Stomach (tissue), 9 donors: Measurements from ENCODE around the gene PSMB4. TPM values are rescaled to one million over a fixed set of nuclear protein-coding genes. Genes with fewer than 3 reads are reported as not detected.
"Not testable (repeated sequence)": the region's sequence is repeated elsewhere in the genome, so short reads cannot be mapped to it uniquely, and the experiment has no call there.

Source experiments
- DNase-seq, 2 donors: peaks; one replicate each; pipeline versions ENCODE4 v3.0.0 to v3.0.0-alpha.2; 2013 to 2019
- H3K27ac ChIP-seq, 5 donors: fragments of 200-600 bp in 4 of 5; sonication (generic) in 4 of 5; one replicate each; pipeline ENCODE4 v1.5.1; 2013 to 2019; ENCODE audit warnings: mild to moderate bottlenecking in 1 of 5, moderate library complexity in 1 of 5
- H3K27me3 ChIP-seq, 3 donors: fragments of 200-600 bp; sonication (generic); one replicate each; pipeline ENCODE4 v1.5.1; 2017 to 2019; ENCODE audit warnings: mixed run types in 1 of 3
- H3K36me3 ChIP-seq, 4 donors: fragments of 200-600 bp; sonication (generic); 1 replicate in 3 of 4; 2 replicates in 1 of 4; pipeline ENCODE4 v1.5.1; 2016 to 2019
- H3K4me1 ChIP-seq, 4 donors: fragments of 200-600 bp; sonication (generic); one replicate each; pipeline ENCODE4 v1.5.1; 2016 to 2019
- H3K4me3 ChIP-seq, 4 donors: fragments of 200-600 bp; sonication (generic) in 3 of 4; one replicate each; pipeline ENCODE4 v1.5.1; 2016 to 2019; ENCODE audit warnings: mild to moderate bottlenecking in 1 of 4
- H3K9me3 ChIP-seq, 4 donors: fragments of 200-600 bp; sonication (generic); one replicate each; pipeline ENCODE4 v1.5.1; 2016 to 2019
- CTCF ChIP-seq, 7 experiments: fragments of 450-650 bp in 4 of 7; fragments of 200-600 bp in 3 of 7; sonication (generic) in 3 of 7; IDR thresholded peaks; one replicate each; pipeline ENCODE4 v1.5.1; 2016 to 2019; ENCODE audit warnings: antibody characterized with exemption in 7 of 7, control low read depth in 2 of 7, mild to moderate bottlenecking in 1 of 7
- EP300 ChIP-seq: sonication (generic); formaldehyde crosslinking; IDR thresholded peaks from one replicate; pipeline ENCODE4 v1.6.1; 2017; ENCODE audit warnings: antibody characterized with exemption
- POLR2A ChIP-seq, 4 donors: fragments of 450-650 bp; IDR thresholded peaks; one replicate each; pipeline ENCODE4 v1.6.1; 2016; ENCODE audit warnings: antibody characterized with exemption in 4 of 4, control low read depth in 2 of 4, mild to moderate bottlenecking in 1 of 4, moderate library complexity in 1 of 4
- POLR2AphosphoS5 ChIP-seq, 3 donors: sonication (generic); formaldehyde crosslinking; IDR thresholded peaks; one replicate each; pipeline ENCODE4 v1.6.1; 2016; ENCODE audit warnings: antibody characterized with exemption in 3 of 3
- WGBS, 5 donors: extraction: QIAGEN DNeasy Blood & Tissue Kit in 3 of 5; methylation state at CpG; one replicate each; pipeline versions ENCODE4 v1.1.5 to v1.1.7; 2013 to 2018; 5-methylcytosine and 5-hydroxymethylcytosine counted together
- intact Hi-C: fragments of 100-400 bp; cut with DNase I; formaldehyde crosslinking; loops from one replicate; pipeline ENCODE4 v1.15.1; 2023; ENCODE audit warnings: low total_unique reads
- polyA plus RNA-seq, 3 donors: library from polyadenylated mRNA; stranded (reverse); fragments of 200-250 nt; gene quantifications; one replicate each; pipeline ENCODE4 v1.2.3, GENCODE V29; 2013
- total RNA-seq, 5 donors: library from RNA; depleted of rRNA; stranded (reverse); fragments of >200 nt; gene quantifications; one replicate each; pipeline versions ENCODE4 v1.1.0 to v1.2.3, GENCODE V29; 2014 to 2016
- donor health status: healthy with polysubstance abuse.
- donor health status: Bipolar disorder and iron deficiency.
- donor health status: healthy.

Gene PSMB4
- total and polyA plus RNA-seq, 8 donors: 111 to 358 (median 247) TPM

- DNase-seq: no peak
- 59 to 81% (median 73%) methylated on average over 13 to 14 of the region's 14 CpGs for WGBS, 5 donors
- no peaks in the 10 kb centered on the region for H3K9me3 ChIP-seq
- H3K27me3 ChIP-seq: no peaks in the 10 kb centered on the region
- intact Hi-C loops: no loop called here
- TF ChIP-seq POLR2AphosphoS5 (IDR thresholded peaks at IDR 0.05) (no peak), POLR2A (IDR thresholded peaks at IDR 0.05) (no peak), EP300 (no peak), CTCF (IDR thresholded peaks at IDR 0.05) (no peak)
- peaks cover 42 to 59% (median 57%) of the 10 kb centered on the region in 4 donors for H3K4me1 ChIP-seq
- H3K36me3 ChIP-seq: peaks cover 0 to 14% (median 9%) of the 10 kb centered on the region in 4 donors
- peak overlapping the region in 3 of 5 donors; percentile 89 to 92 (median 89) for H3K27ac ChIP-seq
- H3K4me3 ChIP-seq: no peak overlapping the region
These were observed 26.2 kb upstream of the PSMB4 start for GRCh38 chr1:151373196-151373595.

GRCh38 chr1:151377150-151377884 lies 22.1 kb upstream of the PSMB4 start:
- H3K27me3 ChIP-seq: no peaks in the 10 kb centered on the region
- intact Hi-C loops: no loop called here
- H3K4me1 ChIP-seq: peaks cover 7 to 18% (median 17%) of the 10 kb centered on the region in 4 donors
- H3K9me3 ChIP-seq: no peaks in the 10 kb centered on the region
- no peak for TF ChIP-seq EP300
- no peak for TF ChIP-seq CTCF (IDR thresholded peaks at IDR 0.05)
- no peak for TF ChIP-seq POLR2AphosphoS5 (IDR thresholded peaks at IDR 0.05)
- TF ChIP-seq POLR2A (IDR thresholded peaks at IDR 0.05): no peak
- no peaks in the 10 kb centered on the region for H3K36me3 ChIP-seq
- no peak overlapping the region for H3K4me3 ChIP-seq
- H3K27ac ChIP-seq: no peak overlapping the region
- no peak for DNase-seq
- WGBS, 5 donors: 76 to 86% (median 81%) methylated on average over 3 of the region's 3 CpGs

- DNase-seq: no peak
- TF ChIP-seq POLR2AphosphoS5 (IDR thresholded peaks at IDR 0.05) (no peak), CTCF (IDR thresholded peaks at IDR 0.05) (no peak), POLR2A (IDR thresholded peaks at IDR 0.05) (no peak), EP300 (no peak)
- intact Hi-C loops: no loop called here
These were observed 14.8 kb upstream of the PSMB4 start for GRCh38 chr1:151384584-151384983.

GRCh38 chr1:151386002-151386401 lies 13.4 kb upstream of the PSMB4 start:
- Histone ChIP-seq H3K27me3 (no peaks in the 10 kb centered on the region), H3K4me1 (no peaks in the 10 kb centered on the region), H3K9me3 (no peaks in the 10 kb centered on the region), H3K4me3 (no peak overlapping the region), H3K36me3 (no peaks in the 10 kb centered on the region), H3K27ac (no peak overlapping the region)
- intact Hi-C loops: no loop called here
- 74 to 93% (median 82%) methylated on average over 2 of the region's 2 CpGs for WGBS, 5 donors
- no peak for DNase-seq
- TF ChIP-seq CTCF (IDR thresholded peaks at IDR 0.05): no peak
- no peak for TF ChIP-seq EP300
- no peak for TF ChIP-seq POLR2A (IDR thresholded peaks at IDR 0.05)
- no peak for TF ChIP-seq POLR2AphosphoS5 (IDR thresholded peaks at IDR 0.05)

More at GRCh38 chr1:151384584-151384983, 14.8 kb upstream of the PSMB4 start:
- Histone ChIP-seq H3K27me3 (no peaks in the 10 kb centered on the region), H3K4me3 (no peak overlapping the region), H3K27ac (no peak overlapping the region), H3K36me3 (no peaks in the 10 kb centered on the region), H3K4me1 (no peaks in the 10 kb centered on the region), H3K9me3 (no peaks in the 10 kb centered on the region)
- 67 to 79% (median 69%) methylated on average over 3 of the region's 3 CpGs for WGBS, 5 donors

- H3K27ac ChIP-seq, H3K4me1 ChIP-seq, intact Hi-C loops, H3K27me3 ChIP-seq, H3K4me3 ChIP-seq, H3K9me3 ChIP-seq, H3K36me3 ChIP-seq, DNase-seq: not testable (repeated sequence)
- 85 to 93% (median 92%) methylated on average over 19 to 22 of the region's 22 CpGs for WGBS, 5 donors
These were observed 8.9 kb upstream of the PSMB4 start for GRCh38 chr1:151390221-151391078.
